Measurements from ENCODE around the gene ZSCAN5A.

The ZSCAN5A gene

DNA sequence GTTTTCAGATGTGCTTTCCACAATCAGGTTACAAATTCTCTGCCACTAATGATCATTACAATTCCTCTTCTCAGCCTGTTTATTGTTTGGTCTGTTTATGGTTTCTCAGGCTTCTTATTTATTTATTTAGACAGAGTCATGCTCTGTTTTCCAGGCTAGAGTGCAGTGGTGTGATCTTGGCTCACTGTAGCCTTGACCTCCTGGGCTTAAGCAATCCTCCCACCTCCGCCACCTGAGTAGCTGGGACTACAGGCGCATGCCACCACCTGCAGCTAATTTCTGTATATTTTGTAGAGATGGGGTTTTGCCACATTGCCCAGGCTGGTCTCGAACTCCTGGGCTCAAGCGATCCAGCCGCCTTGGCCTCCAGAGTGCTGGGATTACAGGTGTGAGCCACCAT is 2.1 kb upstream of the ZSCAN5A start:
- Histone ChIP-seq H3K4me1 (peaks cover 9% of the 10 kb centered on the region), H3K36me3 (ENCODE audit: control insufficient read depth, insufficient read depth, low read length) (no peaks in the 10 kb centered on the region), H3K9me3 (ENCODE audit: control insufficient read depth, low read length) (no peaks in the 10 kb centered on the region), H3K4me3 (ENCODE audit: low read depth, low read length) (no peak overlapping the region), H3K27me3 (ENCODE audit: control insufficient read depth, insufficient read depth, low read length) (no peaks in the 10 kb centered on the region), H3K27ac (no peak overlapping the region), H3K9ac (no peak overlapping the region), H3K79me2 (no peaks in the 10 kb centered on the region), H3K4me2 (ENCODE audit: low read length) (no peak overlapping the region), H2AFZ (no peak overlapping the region)
- TF ChIP-seq, protein P1, sequence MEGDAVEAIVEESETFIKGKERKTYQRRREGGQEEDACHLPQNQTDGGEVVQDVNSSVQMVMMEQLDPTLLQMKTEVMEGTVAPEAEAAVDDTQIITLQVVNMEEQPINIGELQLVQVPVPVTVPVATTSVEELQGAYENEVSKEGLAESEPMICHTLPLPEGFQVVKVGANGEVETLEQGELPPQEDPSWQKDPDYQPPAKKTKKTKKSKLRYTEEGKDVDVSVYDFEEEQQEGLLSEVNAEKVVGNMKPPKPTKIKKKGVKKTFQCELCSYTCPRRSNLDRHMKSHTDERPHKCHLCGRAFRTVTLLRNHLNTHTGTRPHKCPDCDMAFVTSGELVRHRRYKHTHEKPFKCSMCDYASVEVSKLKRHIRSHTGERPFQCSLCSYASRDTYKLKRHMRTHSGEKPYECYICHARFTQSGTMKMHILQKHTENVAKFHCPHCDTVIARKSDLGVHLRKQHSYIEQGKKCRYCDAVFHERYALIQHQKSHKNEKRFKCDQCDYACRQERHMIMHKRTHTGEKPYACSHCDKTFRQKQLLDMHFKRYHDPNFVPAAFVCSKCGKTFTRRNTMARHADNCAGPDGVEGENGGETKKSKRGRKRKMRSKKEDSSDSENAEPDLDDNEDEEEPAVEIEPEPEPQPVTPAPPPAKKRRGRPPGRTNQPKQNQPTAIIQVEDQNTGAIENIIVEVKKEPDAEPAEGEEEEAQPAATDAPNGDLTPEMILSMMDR (IDR thresholded peaks at IDR 0.05) = no peak

DNA sequence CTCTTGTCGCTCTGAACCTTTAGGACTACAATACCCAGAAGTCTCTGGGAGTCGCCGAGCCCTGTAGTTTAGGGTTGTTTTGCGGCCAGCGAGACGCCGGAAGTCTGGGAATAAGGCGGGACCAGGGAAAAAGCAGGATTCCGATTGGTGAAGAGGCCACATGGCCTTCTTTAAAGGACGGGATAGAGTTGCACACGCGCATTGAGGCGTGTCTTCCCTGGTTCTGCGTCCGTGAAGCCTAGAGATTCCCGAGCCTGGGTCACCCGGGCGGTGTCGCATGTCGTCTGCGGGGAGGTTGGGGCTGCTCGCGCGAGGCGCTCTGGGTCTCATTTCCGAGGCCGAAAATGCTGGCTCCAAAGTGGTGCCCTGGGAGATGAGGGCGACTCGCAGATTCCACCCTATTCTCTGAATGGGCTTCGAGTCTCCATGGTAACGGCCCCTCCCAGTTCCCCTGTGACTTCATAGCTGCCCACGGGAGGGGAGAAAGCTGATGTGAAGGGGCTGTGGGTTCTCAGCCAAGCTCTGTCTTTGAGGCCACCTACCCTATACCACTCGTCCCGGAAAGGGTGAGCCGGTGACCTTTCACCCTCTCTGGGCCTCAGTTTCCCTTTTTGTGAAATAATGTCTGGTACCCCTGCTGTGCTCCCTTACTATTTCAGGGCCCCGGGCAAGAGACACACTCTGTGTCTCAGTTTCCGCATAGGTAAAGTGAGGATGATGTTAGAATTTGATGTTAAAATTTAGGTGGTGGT is 614 bp upstream of the ZSCAN5A start:
- TF ChIP-seq, protein P1 (IDR thresholded peaks at IDR 0.05) = no peak
- Histone ChIP-seq H2AFZ (peak overlapping the region; percentile 96), H3K27me3 (ENCODE audit: control insufficient read depth, insufficient read depth, low read length) (no peaks in the 10 kb centered on the region), H3K9ac (peak overlapping the region; percentile 75), H3K4me3 (ENCODE audit: low read depth, low read length) (peak overlapping the region; percentile 77), H3K9me3 (ENCODE audit: control insufficient read depth, low read length) (no peaks in the 10 kb centered on the region), H3K79me2 (no peaks in the 10 kb centered on the region), H3K27ac (peak overlapping the region; percentile 99), H3K4me2 (ENCODE audit: low read length) (peak overlapping the region; percentile 97), H3K4me1 (peaks cover 8% of the 10 kb centered on the region), H3K36me3 (ENCODE audit: control insufficient read depth, insufficient read depth, low read length) (no peaks in the 10 kb centered on the region)

DNA sequence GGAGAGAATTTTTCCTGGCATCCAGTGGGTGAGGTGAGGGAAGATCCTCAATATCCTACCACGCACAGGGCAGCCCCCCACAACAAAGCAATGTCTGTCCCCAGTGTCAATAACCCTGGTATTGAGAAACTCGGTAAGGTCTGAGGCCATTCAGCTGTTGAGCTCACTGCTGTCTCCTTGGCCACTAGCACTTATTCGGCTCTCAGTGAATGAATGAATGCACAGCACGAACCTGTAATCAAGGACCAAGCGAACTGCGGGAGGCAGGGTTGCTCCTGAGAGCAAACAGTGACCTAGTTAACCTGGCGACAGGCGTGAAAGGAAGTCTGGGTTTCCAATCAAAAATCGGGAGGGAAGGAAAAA is 640 bp downstream of the ZSCAN5A start:
- H3K27ac ChIP-seq = peak overlapping the region; percentile 99
- no peaks in the 10 kb centered on the region for H3K36me3 ChIP-seq (ENCODE audit: control insufficient read depth, insufficient read depth, low read length)
- peak overlapping the region; percentile 75 for H3K9ac ChIP-seq
- peak overlapping the region; percentile 97 for H3K4me2 ChIP-seq (ENCODE audit: low read length)
- H3K4me1 ChIP-seq = peaks cover 8% of the 10 kb centered on the region
- peak overlapping the region; percentile 96 for H2AFZ ChIP-seq
- no peaks in the 10 kb centered on the region for H3K9me3 ChIP-seq (ENCODE audit: control insufficient read depth, low read length)
- no peaks in the 10 kb centered on the region for H3K27me3 ChIP-seq (ENCODE audit: control insufficient read depth, insufficient read depth, low read length)
- TF ChIP-seq, protein P1 (IDR thresholded peaks at IDR 0.05) = no peak
- H3K79me2 ChIP-seq = peaks cover 2% of the 10 kb centered on the region
- peak overlapping the region; percentile 77 for H3K4me3 ChIP-seq (ENCODE audit: low read depth, low read length)

DNA sequence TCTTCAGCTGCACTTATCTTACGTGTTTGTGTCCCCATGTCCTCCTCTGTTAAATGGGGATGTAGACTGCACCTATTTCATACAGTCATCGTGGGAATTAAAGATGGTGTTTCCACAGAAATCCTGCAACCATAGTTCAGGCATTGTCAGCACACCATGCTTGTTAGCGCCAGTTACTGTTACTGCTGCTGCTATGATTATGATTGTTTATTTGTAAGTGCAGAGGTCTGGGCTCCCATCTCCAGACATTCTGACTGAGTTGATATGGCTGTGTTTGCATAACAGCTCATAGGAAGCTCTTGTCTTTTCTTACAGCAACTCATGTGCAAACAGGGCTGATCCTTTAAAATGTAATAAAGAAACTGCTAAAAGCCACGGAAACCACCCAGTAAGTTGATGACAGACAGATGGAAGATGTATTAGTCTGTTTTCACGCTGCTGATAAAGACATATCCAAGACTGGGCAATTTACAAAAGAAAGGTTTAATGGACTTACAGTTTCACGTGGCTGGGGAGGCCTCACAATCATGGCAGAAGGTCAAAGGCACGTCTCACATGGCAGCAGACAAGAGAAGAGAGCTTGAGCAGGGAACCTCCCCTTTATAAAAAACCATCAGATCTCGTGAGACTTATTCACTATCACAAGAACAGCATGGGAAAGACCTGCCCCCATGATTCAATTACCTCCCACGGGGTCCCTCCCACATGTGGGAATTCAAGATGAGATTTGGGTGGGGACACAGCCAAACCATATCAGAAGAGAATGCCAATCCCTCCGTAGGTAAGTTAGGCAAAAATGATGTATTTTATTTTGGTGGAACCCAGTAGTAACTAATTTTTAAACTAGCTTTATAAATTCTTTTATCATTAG is 1.6 kb downstream of the ZSCAN5A start:
- Histone ChIP-seq H3K4me2 (ENCODE audit: low read length) (no peak overlapping the region), H3K4me3 (ENCODE audit: low read depth, low read length) (no peak overlapping the region), H3K9ac (no peak overlapping the region), H3K9me3 (ENCODE audit: control insufficient read depth, low read length) (no peaks in the 10 kb centered on the region), H3K79me2 (peaks cover 2% of the 10 kb centered on the region), H3K27me3 (ENCODE audit: control insufficient read depth, insufficient read depth, low read length) (no peaks in the 10 kb centered on the region), H2AFZ (no peak overlapping the region), H3K4me1 (peaks cover 8% of the 10 kb centered on the region), H3K27ac (no peak overlapping the region), H3K36me3 (ENCODE audit: control insufficient read depth, insufficient read depth, low read length) (no peaks in the 10 kb centered on the region)
- TF ChIP-seq, protein P1 (IDR thresholded peaks at IDR 0.05) = no peak
